Measurements from ENCODE around the gene ENOSF1. TPM values are rescaled to one million over a fixed set of nuclear protein-coding genes. Genes with fewer than 3 reads are reported as not detected.

ENOSF1 gene
- total and polyA plus RNA-seq, 10 of the 15 experiments (the other 5 are each of a cell fraction or from before 2014, with no cell fraction given) = 12.5 to 43.3 (median 29.5) TPM

- DNase-seq (ENCODE audit: low read depth, low spot score) (no peak), FAIRE-seq (no peak), ATAC-seq (no peak)
- Histone ChIP-seq H3K9me3 (replicated peaks; ENCODE audit: control insufficient read depth, insufficient read depth, low read length) (no peaks in the 10 kb centered on the region), H3K27ac (ENCODE audit: control insufficient read depth, insufficient read depth) (no peak overlapping the region), H3K79me2 (ENCODE audit: control insufficient read depth, insufficient read depth, low read length) (no peaks in the 10 kb centered on the region; the same call in none of the 2 replicates), H4K20me1 (ENCODE audit: control insufficient read depth, insufficient read depth) (no peaks in the 10 kb centered on the region), H2AFZ (ENCODE audit: control insufficient read depth, low read depth, low read length) (no peak overlapping the region), H3K27me3 (replicated peaks in 1 of 2; ENCODE audit: control insufficient read depth in 2 of 2, insufficient read depth in 2 of 2, low read length in 1 of 2) (no peaks in the 10 kb centered on the region), H3K4me2 (ENCODE audit: control insufficient read depth, insufficient read depth) (no peak overlapping the region), H3K9ac (ENCODE audit: control insufficient read depth, insufficient read depth, low read length) (no peak overlapping the region), H3K36me3 (ENCODE audit: control insufficient read depth in 2 of 2, insufficient read depth in 2 of 2, low read length in 1 of 2) (no peaks in the 10 kb centered on the region), H3K4me3 (no peak overlapping the region), H3K4me1 (ENCODE audit: control insufficient read depth, insufficient read depth, low read length) (no peaks in the 10 kb centered on the region)
- 83% methylated on average over 8 of the region's 8 CpGs for WGBS (ENCODE audit: insufficient coverage, insufficient replicate concordance, low lambda C conversion rate, missing lambda C conversion rate)
- intact Hi-C loops (cut with micrococcal nuclease; ENCODE audit: unreplicated experiment) (no loop called here), in situ Hi-C loops (cut with MboI) (no loop called here)
- SMC1A ChIA-PET (ENCODE audit: uncharacterized antibody, unreplicated experiment) = interaction anchor here (0.9 to 1.3 kb wide), 3 partner anchors 12 to 406 kb away, joined by 3 read pairs; no protein-coding TSS in a partner anchor
- TF ChIP-seq HCFC1 (IDR thresholded peaks at IDR 0.05; ENCODE audit: low read length) (no peak), ZNF384 (IDR thresholded peaks at IDR 0.05; ENCODE audit: borderline replicate concordance, low read depth, low read length) (no peak)
- RAD21 ChIA-PET (ENCODE audit: unreplicated experiment) = interaction anchor here (1.1 kb wide), 1 partner anchor 12 kb away, joined by 3 read pairs; no protein-coding TSS in a partner anchor
- POLR2A ChIA-PET = interaction anchor here (0.7 kb wide), 1 partner anchor 20 kb away, joined by 7 read pairs; no protein-coding TSS in a partner anchor
- CTCF ChIA-PET = interaction anchor here (0.6 to 0.9 kb wide), 3 partner anchors 79 to 136 kb away, joined by 3 read pairs; no protein-coding TSS in a partner anchor
- BruUV-seq (replicated peaks) = no TSS peak
Measured at GRCh38 chr18:703213-703967, 9.0 kb downstream of the ENOSF1 start.

- BruUV-seq (replicated peaks) = no TSS peak
Measured at GRCh38 chr18:697800-698199, 14.6 kb downstream of the ENOSF1 start.

More at GRCh38 chr18:697800-698199, 14.6 kb downstream of the ENOSF1 start:
- Histone ChIP-seq H3K36me3 (ENCODE audit: control insufficient read depth in 2 of 2, insufficient read depth in 2 of 2, low read length in 1 of 2) (no peaks in the 10 kb centered on the region; a peak in 1 of 4 replicates), H3K27ac (ENCODE audit: control insufficient read depth, insufficient read depth) (no peak overlapping the region), H3K4me3 (no peak overlapping the region), H3K9me3 (replicated peaks; ENCODE audit: control insufficient read depth, insufficient read depth, low read length) (no peaks in the 10 kb centered on the region), H3K79me2 (ENCODE audit: control insufficient read depth, insufficient read depth, low read length) (no peaks in the 10 kb centered on the region; the same call in 1 of the 2 replicates), H3K27me3 (replicated peaks in 1 of 2; ENCODE audit: control insufficient read depth in 2 of 2, insufficient read depth in 2 of 2, low read length in 1 of 2) (no peaks in the 10 kb centered on the region), H4K20me1 (ENCODE audit: control insufficient read depth, insufficient read depth) (no peaks in the 10 kb centered on the region), H3K4me2 (ENCODE audit: control insufficient read depth, insufficient read depth) (no peak overlapping the region), H3K9ac (ENCODE audit: control insufficient read depth, insufficient read depth, low read length) (no peak overlapping the region), H2AFZ (ENCODE audit: control insufficient read depth, low read depth, low read length) (no peak overlapping the region), H3K4me1 (ENCODE audit: control insufficient read depth, insufficient read depth, low read length) (no peaks in the 10 kb centered on the region)
- no peak for FAIRE-seq
- RAD21 ChIA-PET (ENCODE audit: unreplicated experiment) = no interaction called here
- no peak for DNase-seq (ENCODE audit: low read depth, low spot score)
- SMC1A ChIA-PET (ENCODE audit: uncharacterized antibody, unreplicated experiment) = no interaction called here
- CTCF ChIA-PET = interaction anchor here (0.9 to 1.4 kb wide), 2 partner anchors 19 to 73 kb away, joined by 3 to 4 read pairs; no protein-coding TSS in a partner anchor
- no peak for ATAC-seq
- intact Hi-C loops (cut with micrococcal nuclease; ENCODE audit: unreplicated experiment) (no loop called here), in situ Hi-C loops (cut with MboI) (no loop called here)
- POLR2A ChIA-PET = no interaction called here
- 92% methylated on average over 10 of the region's 10 CpGs for WGBS (ENCODE audit: insufficient coverage, insufficient replicate concordance, low lambda C conversion rate, missing lambda C conversion rate)
- no peak for TF ChIP-seq HDAC2 (IDR thresholded peaks at IDR 0.05)
- TF ChIP-seq, protein P1, sequence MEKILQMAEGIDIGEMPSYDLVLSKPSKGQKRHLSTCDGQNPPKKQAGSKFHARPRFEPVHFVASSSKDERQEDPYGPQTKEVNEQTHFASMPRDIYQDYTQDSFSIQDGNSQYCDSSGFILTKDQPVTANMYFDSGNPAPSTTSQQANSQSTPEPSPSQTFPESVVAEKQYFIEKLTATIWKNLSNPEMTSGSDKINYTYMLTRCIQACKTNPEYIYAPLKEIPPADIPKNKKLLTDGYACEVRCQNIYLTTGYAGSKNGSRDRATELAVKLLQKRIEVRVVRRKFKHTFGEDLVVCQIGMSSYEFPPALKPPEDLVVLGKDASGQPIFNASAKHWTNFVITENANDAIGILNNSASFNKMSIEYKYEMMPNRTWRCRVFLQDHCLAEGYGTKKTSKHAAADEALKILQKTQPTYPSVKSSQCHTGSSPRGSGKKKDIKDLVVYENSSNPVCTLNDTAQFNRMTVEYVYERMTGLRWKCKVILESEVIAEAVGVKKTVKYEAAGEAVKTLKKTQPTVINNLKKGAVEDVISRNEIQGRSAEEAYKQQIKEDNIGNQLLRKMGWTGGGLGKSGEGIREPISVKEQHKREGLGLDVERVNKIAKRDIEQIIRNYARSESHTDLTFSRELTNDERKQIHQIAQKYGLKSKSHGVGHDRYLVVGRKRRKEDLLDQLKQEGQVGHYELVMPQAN (conservative IDR thresholded peaks at IDR 0.05) = no peak

Data from GM12878 (cell line).